GM12873 (cell line): ENCODE measurements around the gene PIEZO1.

ENCODE experiments used
- TF ChIP-seq, protein P1 (sequence below): IDR thresholded peaks from 2 replicates; pipeline ENCODE4 v1.5.1; 2012; ENCODE audit warnings: low read depth, mild to moderate bottlenecking, moderate library complexity, low read length, control low read depth; ENCODE audit not compliant: insufficient read depth; ENCODE audit errors: missing control alignments

Gene PIEZO1

DNA sequence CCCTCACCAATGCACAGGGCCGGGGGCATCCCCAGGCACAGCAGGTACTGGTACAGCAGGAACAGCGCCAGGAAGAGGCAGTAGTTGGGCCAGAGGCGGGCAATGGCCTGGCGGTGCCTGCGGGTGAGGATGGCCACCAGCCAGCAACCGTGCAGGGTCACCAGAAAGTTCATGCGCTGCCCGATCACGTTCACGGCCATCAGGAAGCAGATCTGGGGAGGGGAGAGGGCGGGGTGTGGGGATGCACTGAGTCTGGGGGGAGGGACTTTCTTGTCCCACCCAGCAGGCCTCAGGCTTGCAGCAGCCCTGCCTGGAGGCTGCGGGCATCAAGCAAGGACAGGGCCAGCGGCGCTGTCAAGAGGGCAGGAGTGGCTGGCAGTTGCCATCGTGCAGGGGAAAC lies 53.3 kb downstream of the PIEZO1 start:
- TF ChIP-seq, protein P1, sequence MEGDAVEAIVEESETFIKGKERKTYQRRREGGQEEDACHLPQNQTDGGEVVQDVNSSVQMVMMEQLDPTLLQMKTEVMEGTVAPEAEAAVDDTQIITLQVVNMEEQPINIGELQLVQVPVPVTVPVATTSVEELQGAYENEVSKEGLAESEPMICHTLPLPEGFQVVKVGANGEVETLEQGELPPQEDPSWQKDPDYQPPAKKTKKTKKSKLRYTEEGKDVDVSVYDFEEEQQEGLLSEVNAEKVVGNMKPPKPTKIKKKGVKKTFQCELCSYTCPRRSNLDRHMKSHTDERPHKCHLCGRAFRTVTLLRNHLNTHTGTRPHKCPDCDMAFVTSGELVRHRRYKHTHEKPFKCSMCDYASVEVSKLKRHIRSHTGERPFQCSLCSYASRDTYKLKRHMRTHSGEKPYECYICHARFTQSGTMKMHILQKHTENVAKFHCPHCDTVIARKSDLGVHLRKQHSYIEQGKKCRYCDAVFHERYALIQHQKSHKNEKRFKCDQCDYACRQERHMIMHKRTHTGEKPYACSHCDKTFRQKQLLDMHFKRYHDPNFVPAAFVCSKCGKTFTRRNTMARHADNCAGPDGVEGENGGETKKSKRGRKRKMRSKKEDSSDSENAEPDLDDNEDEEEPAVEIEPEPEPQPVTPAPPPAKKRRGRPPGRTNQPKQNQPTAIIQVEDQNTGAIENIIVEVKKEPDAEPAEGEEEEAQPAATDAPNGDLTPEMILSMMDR: no peak

DNA sequence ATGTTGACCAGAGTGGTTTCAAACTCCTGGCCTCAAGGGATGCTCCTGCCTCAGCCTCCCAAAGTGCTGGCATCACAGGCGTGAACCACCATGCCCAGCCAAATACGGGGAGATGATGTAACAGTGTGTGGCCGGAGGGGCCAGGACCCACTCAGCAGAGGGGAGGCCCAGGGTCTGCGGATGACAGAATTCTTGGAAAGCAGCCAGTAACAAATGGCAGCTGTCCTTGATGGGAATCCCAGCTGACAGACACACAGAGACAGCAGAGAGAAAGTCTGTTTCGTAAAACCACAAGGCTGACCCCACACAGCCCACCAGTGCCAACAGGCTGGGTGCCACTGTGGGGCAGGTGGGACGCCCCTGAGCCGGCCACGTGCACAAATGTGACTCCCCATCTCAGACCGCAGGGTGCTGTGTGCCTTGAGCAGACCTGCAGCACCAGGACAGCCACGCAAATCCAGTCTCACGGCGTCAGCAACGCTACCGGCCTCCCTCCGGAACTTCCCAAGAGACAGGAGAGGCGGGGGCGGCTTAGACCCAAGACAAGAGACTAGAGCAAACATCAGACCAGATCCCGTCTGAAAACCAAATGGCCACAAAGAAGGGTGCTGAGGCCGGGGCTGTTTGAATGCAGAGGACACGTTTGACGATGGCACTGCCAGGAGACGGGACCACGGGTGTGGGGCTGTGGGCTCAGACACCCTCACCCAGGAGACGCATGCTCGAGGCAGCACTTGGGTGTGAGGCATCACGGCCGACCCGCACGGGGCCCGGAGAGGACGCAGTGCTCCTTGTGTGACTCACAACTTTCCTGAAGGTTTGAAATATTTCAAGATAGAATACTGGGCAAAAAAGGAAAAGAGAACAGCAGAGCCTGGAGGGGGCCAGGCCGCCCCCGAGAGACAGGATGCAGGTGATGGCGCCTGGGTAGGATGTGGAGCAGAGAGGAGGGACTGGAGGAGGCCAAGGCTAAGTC lies 54.1 kb downstream of the PIEZO1 start:
- TF ChIP-seq, protein P1: no peak

DNA sequence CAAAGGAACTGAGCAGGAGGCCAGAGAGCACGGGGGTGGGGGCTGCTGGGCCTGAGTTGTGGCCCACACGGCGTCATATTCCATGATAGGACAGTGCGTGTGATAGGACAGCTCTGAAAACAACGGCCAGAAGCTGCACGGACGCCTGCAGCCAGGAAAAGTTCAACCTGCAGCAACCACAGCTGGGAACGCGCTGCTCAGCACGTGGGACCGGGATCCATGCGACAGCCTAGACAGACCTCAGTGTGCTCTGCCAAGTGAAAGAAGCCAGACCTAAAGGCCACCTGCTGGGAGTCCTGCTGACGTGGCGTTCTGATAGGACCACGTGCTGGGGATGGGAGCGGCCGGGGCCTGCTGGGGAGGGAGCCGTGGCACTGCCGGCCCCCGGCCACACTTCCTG lies 57.1 kb downstream of the PIEZO1 start:
- TF ChIP-seq, protein P1: no peak

DNA sequence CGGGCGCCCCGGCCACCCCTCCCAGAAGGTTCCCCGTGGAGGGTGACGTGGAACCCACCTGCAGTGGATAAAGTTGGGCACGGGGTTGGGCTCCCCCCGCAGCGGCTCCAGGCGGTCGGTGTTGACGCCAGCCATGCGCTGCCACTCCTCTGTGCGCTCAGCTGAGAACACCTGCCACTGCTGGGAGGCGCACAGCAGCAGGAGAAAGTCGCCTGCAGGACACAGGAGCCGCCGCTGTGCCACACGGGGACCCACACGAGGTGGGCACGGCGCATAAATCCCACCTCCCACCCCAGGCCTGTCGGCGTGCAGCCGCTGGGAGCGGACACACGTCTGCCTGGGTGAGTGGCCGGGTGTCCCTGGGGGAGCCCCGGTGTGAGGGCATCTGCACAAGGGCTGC lies 58.0 kb downstream of the PIEZO1 start:
- TF ChIP-seq, protein P1: no peak

DNA sequence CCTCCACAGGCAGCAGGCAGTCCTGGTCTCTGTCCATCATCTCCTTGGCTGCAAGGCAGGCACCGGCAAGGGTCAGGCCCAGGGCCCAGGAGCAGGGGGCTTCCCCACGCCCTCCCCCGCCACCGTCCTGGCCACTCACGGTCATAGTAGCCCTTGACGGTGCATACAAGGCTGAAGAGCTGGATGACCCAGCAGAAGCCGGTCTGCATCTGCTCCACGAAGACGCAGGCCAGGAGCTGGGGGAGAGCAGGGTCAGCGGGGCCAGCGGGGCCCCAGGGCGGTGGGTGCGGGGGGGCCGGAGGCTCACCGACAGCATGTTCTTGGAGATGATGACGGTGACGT lies 58.6 kb downstream of the PIEZO1 start:
- TF ChIP-seq, protein P1: no peak

DNA sequence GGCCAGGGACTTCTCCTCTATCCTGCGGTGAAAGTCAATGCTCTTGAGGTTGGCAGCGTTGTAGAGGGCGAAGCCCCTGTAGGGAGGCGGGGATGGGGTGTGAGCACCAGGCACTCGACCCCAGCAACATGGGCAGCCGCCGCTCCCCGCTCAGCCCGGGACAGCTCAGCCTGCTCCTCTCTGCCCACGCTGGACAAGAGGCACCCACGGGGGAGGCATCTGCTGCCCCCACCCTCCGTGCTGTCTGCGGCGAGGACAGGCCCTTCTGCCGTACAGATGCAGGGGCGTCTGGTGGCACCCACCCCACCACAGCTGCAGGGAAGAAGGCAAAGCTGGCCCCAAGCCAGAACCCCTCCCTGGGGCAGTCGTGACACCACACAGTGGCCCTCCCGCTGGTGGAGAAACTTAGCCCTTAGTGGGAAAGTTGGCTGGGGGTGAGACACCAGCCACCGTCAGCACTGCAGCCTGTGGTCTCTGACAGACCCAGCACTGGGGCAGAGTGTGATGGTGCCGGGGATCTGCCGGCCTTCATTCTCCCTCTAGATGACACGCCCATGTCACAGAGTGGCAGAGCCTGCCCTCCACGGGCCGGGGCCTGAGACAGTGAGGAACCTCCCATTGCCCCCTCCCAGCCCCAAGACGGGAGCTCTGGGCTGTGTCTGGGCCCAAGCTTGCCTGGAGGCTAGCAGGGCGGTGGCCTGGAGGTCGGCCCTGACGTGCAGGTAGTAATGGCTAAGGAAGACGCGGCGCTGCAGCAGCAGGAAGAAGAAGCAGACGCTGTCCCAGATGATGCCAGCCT lies 59.2 kb downstream of the PIEZO1 start:
- TF ChIP-seq, protein P1: no peak

GRCh38 chr16:88724855-88725555 lies 60.0 kb downstream of the PIEZO1 start:
- TF ChIP-seq, protein P1: no peak
